ENCODE measurements around the gene PDIA3. TPM values are rescaled to one million over a fixed set of nuclear protein-coding genes. Genes with fewer than 3 reads are reported as not detected.

Gene PDIA3
- total RNA-seq, 1 experiment from 2014 or later: 445 TPM

GRCh38 chr15:43821505-43821904 lies 75.3 kb downstream of the PDIA3 start:
- TF ChIP-seq EZH2 (IDR thresholded peaks at IDR 0.05; ENCODE audit: low read depth) (no peak), CTCF (conservative IDR thresholded peaks at IDR 0.05) (no peak)
- Histone ChIP-seq H3K4me1 (replicated peaks; ENCODE audit: insufficient read depth) (peaks cover 17% of the 10 kb centered on the region), H3K9me2 (ENCODE audit: insufficient read depth) (no peaks in the 10 kb centered on the region), H3K4me3 (no peak overlapping the region), H3K4me2 (no peak overlapping the region), H3F3A (ENCODE audit: insufficient read depth, low read depth) (no peaks in the 10 kb centered on the region; the same call in 1 of the 2 replicates), H3K9me3 (ENCODE audit: insufficient read depth, low read depth) (no peaks in the 10 kb centered on the region), H3K27ac (no peak overlapping the region), H3K79me2 (ENCODE audit: low read depth) (peaks cover 47% of the 10 kb centered on the region), H4K20me1 (ENCODE audit: insufficient read depth) (no peaks in the 10 kb centered on the region), H3K27me3 (ENCODE audit: insufficient read depth, low read depth) (no peaks in the 10 kb centered on the region), H2AFZ (no peak overlapping the region), H3K36me3 (ENCODE audit: low read depth) (no peaks in the 10 kb centered on the region)
- ChIA-PET CTCF (no interaction called here), POLR2A (ENCODE audit: unreplicated experiment) (interaction anchor here (0.7 kb wide), 1 partner anchor 27 kb away, joined by 26 read pairs; no protein-coding TSS in a partner anchor)
- BruUV-seq (replicated peaks): no TSS peak
- intact Hi-C loops (cut with micrococcal nuclease; ENCODE audit: unreplicated experiment): loop anchor here (10.0 kb wide), 1 partner anchor 47 kb away; the partner anchor contains the start of gene ELL3
- no peak for DNase-seq

Small RNAs within 50 kb of the gene (microRNA-seq; reads per million reads assigned to microRNA genes)
- not detected for gene MIR1282 (ENCODE audit: borderline number of aligned reads, borderline replicate concordance)

Other genes starting within 250 kb of the PDIA3 start
- 1.5 and 2.1 TPM in 2 replicates for gene MAP1A, start 228.8 kb upstream of the PDIA3 start, total RNA-seq (2021)
- 50.9 and 62.4 TPM in 2 replicates for gene PPIP5K1, start 156.2 kb upstream of the PDIA3 start, total RNA-seq (2021)
- 1.6 TPM in 1 of 2 replicates, not detected in the other for gene CKMT1B, start 152.4 kb upstream of the PDIA3 start, total RNA-seq (2021)
- gene STRC, start 127.6 kb upstream of the PDIA3 start, total RNA-seq (2021): 0.59 and 1.3 TPM in 2 replicates
- 5.8 and 8.0 TPM in 2 replicates for gene CATSPER2, start 97.6 kb upstream of the PDIA3 start, total RNA-seq (2021)
- gene CKMT1A, start 52.6 kb upstream of the PDIA3 start, total RNA-seq (2021): 0.95 and 1.5 TPM in 2 replicates
- gene ELL3, start 30.5 kb downstream of the PDIA3 start, total RNA-seq (2021): 6.1 and 7.0 TPM in 2 replicates
- 612 and 779 TPM in 2 replicates for gene SERF2, start 45.9 kb downstream of the PDIA3 start, total RNA-seq (2021)
- 0.46 TPM in 1 of 2 replicates, not detected in the other for gene SERINC4, start 53.8 kb downstream of the PDIA3 start, total RNA-seq (2021)
- 10.1 and 14.4 TPM in 2 replicates for gene HYPK, start 54.2 kb downstream of the PDIA3 start, total RNA-seq (2021)
- gene MFAP1, start 78.3 kb downstream of the PDIA3 start, total RNA-seq (2021): 22.3 and 26.3 TPM in 2 replicates
- 15.7 and 27.2 TPM in 2 replicates for gene WDR76, start 80.6 kb downstream of the PDIA3 start, total RNA-seq (2021)

Data from PC-9 (cell line).